Measurements from ENCODE around the gene PUM1. TPM values are rescaled to one million over a fixed set of nuclear protein-coding genes. Genes with fewer than 3 reads are reported as not detected.

The PUM1 gene
- polyA plus RNA-seq, 3 donors from 2014 or later = 63.3 to 105 (median 103) TPM

- H3K27ac Mint-ChIP-seq = no peak overlapping the region
- peaks cover 8 to 25% (median 21%) of the 10 kb centered on the region in 3 donors for H3K27me3 Mint-ChIP-seq (ENCODE audit: low read depth in 3 of 3)
These were observed 154.2 kb downstream of the PUM1 start for GRCh38 chr1:30911059-30911954.

GRCh38 chr1:30909365-30910068 is 156.0 kb downstream of the PUM1 start:
- DNase-seq = no peak

More at GRCh38 chr1:30911059-30911954, 154.2 kb downstream of the PUM1 start:
- Mint-ChIP-seq H3K4me1 (peaks cover 15 to 16% of the 10 kb centered on the region in 2 donors), H3K9me3 (peaks cover 0 to 3% (median 0%) of the 10 kb centered on the region in 6 donors), H3K4me3 (peak overlapping the region in 1 of 5 donors; percentile 2), H3K36me3 (no peaks in the 10 kb centered on the region)
- peak; percentile 22 to 38 (median 29) for DNase-seq

GRCh38 chr1:30908696-30909364 is 156.7 kb downstream of the PUM1 start, which contains the start of gene SDC3:
Gene SDC3 (minus strand): TSS chr1:30908758. CDS start chr1:30908586, 172 bp downstream.
- Mint-ChIP-seq H3K27me3 (ENCODE audit: low read depth in 3 of 3) (peaks cover 10 to 28% (median 21%) of the 10 kb centered on the region in 3 donors), H3K27ac (peak within 1 kb of the TSS in 2 of 6 donors; percentile 46 to 65)

More at GRCh38 chr1:30909365-30910068, 156.0 kb downstream of the PUM1 start:
- peak overlapping the region; percentile 70 to 86 (median 80) for H3K4me3 Mint-ChIP-seq
- peaks cover 10 to 27% (median 21%) of the 10 kb centered on the region in 3 donors for H3K27me3 Mint-ChIP-seq (ENCODE audit: low read depth in 3 of 3)
- peaks cover 0 to 3% (median 0%) of the 10 kb centered on the region in 6 donors for H3K9me3 Mint-ChIP-seq
- no peaks in the 10 kb centered on the region for H3K36me3 Mint-ChIP-seq
- peaks cover 15 to 16% of the 10 kb centered on the region in 2 donors for H3K4me1 Mint-ChIP-seq
- H3K27ac Mint-ChIP-seq = peak overlapping the region in 1 of 6 donors; percentile 46

DNA sequence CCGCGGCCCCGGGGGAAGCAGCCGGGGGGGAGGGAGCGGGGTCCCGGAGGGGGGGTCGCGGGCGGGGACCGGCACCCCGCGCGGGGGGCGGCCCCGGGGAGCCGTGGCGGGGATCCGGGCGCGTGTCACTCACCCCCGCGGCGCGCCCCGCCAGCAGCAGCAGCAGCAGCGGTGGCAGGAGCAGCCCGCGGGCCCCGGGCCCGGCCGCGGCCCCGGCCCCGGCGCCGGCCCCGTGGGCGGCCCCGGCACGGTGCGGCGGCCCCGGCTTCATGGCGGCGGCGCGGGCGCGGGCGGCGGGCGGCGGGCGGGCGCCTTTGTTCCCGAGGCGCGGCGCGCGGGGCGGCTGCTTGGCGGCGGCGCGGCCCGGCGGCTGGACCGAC is 157.2 kb downstream of the PUM1 start:
- Mint-ChIP-seq H3K4me3 (no peak overlapping the region), H3K27ac (no peak overlapping the region), H3K9me3 (peaks cover 0 to 3% (median 0%) of the 10 kb centered on the region in 6 donors), H3K36me3 (no peaks in the 10 kb centered on the region), H3K27me3 (ENCODE audit: low read depth in 3 of 3) (peaks cover 10 to 29% (median 21%) of the 10 kb centered on the region in 3 donors), H3K4me1 (peaks cover 15 to 16% of the 10 kb centered on the region in 2 donors)
- DNase-seq = peak in 1 of 3 donors; percentile 23

More at GRCh38 chr1:30908696-30909364, 156.7 kb downstream of the PUM1 start, which contains the start of gene SDC3:
- no peaks in the 10 kb centered on the region for H3K36me3 Mint-ChIP-seq
- peaks cover 0 to 3% (median 0%) of the 10 kb centered on the region in 6 donors for H3K9me3 Mint-ChIP-seq
- DNase-seq = no peak
- peak within 1 kb of the TSS; percentile 75 to 86 (median 83) for H3K4me3 Mint-ChIP-seq
- H3K4me1 Mint-ChIP-seq = peaks cover 15 to 16% of the 10 kb centered on the region in 2 donors

- Mint-ChIP-seq H3K4me3 (peak overlapping the region; percentile 75 to 86 (median 80)), H3K27ac (peak overlapping the region in 4 of 6 donors; percentile 40 to 65 (median 51)), H3K4me1 (peaks cover 13 to 16% of the 10 kb centered on the region in 2 donors), H3K27me3 (ENCODE audit: low read depth in 3 of 3) (peaks cover 11 to 29% (median 21%) of the 10 kb centered on the region in 3 donors), H3K36me3 (no peaks in the 10 kb centered on the region), H3K9me3 (peaks cover 0 to 3% (median 0%) of the 10 kb centered on the region in 6 donors)
- DNase-seq = no peak
These were observed 157.8 kb downstream of the PUM1 start for GRCh38 chr1:30907481-30908315.

DNA sequence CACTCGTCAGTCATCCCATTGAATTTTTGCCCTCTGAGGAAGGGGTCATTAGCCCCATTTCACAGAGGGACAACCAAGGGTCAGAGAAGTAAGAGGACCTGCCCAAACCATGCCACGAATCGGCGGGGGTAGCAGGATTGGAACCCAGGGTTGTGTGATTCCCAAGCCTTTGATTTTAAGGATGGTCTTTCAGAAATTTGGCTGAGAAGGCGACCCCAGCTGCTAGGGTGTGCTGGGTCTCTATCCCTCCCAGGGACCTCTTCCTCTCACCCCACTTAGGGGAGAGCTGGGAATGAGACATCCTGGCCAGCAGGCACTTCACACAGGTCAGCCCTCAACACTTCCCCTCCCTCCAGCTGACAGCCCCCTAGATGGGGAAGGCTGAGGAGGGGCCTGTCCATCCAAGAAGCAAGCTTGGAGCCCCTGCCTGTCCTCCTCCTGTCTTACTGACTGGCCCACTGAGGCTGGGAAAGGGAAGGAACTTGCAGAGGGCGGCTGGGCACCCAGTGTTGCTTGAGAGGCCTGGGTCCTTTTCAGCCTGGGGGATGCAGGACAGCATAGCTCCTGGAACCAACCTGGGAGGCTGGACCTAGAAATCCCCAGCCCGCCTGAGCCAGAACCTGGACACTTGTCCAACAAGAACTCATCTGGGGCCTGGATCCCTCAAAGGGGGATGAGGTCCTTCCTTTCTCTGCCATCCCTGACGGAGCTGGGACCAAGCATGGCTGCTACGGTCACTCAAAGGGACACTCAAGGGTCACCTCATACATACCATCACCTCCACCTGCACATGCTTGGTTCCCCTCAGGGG is 158.7 kb downstream of the PUM1 start:
- peak overlapping the region in 2 of 6 donors; percentile 62 to 65 for H3K27ac Mint-ChIP-seq
- H3K9me3 Mint-ChIP-seq = peaks cover 0 to 3% (median 0%) of the 10 kb centered on the region in 6 donors
- H3K4me3 Mint-ChIP-seq = peak overlapping the region; percentile 75 to 86 (median 80)
- peaks cover 13 to 16% of the 10 kb centered on the region in 2 donors for H3K4me1 Mint-ChIP-seq
- peaks cover 11 to 29% (median 21%) of the 10 kb centered on the region in 3 donors for H3K27me3 Mint-ChIP-seq (ENCODE audit: low read depth in 3 of 3)
- no peak for DNase-seq
- no peaks in the 10 kb centered on the region for H3K36me3 Mint-ChIP-seq

DNA sequence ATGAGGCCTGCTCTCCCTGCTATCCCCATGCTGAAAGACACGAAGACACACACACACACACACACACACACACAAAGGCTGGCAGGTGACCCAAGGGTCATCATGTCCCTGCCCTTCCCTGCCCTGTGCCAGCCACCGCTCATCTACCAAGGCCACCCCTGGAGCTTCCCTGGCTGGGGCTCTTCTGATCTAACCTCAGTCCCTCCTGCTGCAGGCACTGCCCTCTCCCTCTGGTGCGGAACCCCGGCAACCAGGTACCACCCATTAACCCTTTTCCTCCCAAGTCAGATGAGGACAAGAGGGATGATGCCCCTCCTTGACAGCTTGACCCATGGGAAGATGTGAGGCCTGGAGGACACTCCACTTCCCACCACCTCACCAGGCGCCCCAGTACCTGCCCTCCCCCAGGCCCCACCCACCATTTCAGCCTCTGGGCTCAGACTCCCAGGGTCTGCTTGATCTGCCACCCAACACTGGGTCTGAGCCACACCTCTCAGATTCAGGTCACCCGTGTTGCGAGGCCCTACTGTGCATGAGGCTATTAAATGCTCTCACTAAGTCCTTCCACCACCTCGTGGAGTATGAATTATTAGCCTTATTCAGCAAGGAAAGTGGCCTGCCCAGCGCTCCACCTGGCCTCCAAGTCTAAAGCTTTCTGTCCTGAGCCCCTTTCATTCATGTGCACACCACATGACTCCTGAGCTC is 159.4 kb downstream of the PUM1 start:
- Mint-ChIP-seq H3K27me3 (ENCODE audit: low read depth in 3 of 3) (peaks cover 11 to 30% (median 21%) of the 10 kb centered on the region in 3 donors), H3K9me3 (peaks cover 0 to 3% (median 0%) of the 10 kb centered on the region in 6 donors)
- no peak for DNase-seq

DNA sequence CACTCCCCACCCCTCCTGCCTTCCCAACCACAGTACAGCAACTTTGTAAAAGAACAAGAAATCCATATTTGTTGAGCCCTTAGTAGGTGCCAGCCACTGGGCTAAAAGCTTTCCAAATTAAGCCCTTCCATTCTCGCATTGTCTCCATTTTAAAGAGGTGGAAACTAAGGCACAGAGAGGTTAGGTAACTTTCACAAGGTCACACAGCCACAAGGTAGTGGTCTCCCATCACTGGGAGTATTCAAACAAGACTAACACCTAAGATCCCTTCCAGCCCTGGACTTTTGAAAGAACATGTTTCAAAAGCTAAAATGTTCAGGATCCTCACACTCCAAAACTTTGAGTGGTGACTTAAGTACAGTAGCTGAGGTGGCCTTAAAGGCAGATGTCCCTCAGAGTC is 160.1 kb downstream of the PUM1 start:
- H3K9me3 Mint-ChIP-seq = peaks cover 0 to 3% (median 0%) of the 10 kb centered on the region in 6 donors
- peak overlapping the region in 1 of 5 donors; percentile 36 for H3K4me3 Mint-ChIP-seq
- peaks cover 10 to 26% (median 21%) of the 10 kb centered on the region in 3 donors for H3K27me3 Mint-ChIP-seq (ENCODE audit: low read depth in 3 of 3)
- no peak for DNase-seq
- peaks cover 13 to 16% of the 10 kb centered on the region in 2 donors for H3K4me1 Mint-ChIP-seq
- H3K36me3 Mint-ChIP-seq = no peaks in the 10 kb centered on the region
- H3K27ac Mint-ChIP-seq = no peak overlapping the region

More for the DNA sequence above, 159.4 kb downstream of the PUM1 start:
- H3K4me3 Mint-ChIP-seq = peak overlapping the region in 4 of 5 donors; percentile 18 to 47 (median 41)
- no peaks in the 10 kb centered on the region for H3K36me3 Mint-ChIP-seq
- H3K27ac Mint-ChIP-seq = no peak overlapping the region
- H3K4me1 Mint-ChIP-seq = peaks cover 13 to 16% of the 10 kb centered on the region in 2 donors

DNA sequence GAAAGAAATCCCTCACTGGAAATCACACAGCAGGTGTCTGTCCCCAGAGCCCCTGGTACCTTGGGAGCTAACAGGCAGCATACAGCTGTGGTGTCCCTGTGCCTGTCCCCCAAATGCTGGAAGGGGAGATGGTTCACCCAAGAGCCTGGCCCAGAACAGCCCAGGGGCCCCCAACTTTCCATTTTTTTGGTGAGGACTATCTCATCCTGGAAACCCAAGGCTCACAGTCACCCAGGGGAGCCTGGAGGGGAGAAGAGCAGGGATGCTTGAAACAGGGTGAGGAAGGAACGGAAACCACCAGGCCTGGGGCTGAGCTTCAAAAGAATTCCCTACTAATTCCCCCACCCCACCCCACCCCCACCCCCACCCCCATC is 160.6 kb downstream of the PUM1 start:
- Mint-ChIP-seq H3K9me3 (peaks cover 0 to 3% (median 0%) of the 10 kb centered on the region in 6 donors), H3K27me3 (ENCODE audit: low read depth in 3 of 3) (peaks cover 9 to 25% (median 20%) of the 10 kb centered on the region in 3 donors), H3K27ac (no peak overlapping the region), H3K4me3 (no peak overlapping the region), H3K4me1 (peaks cover 13 to 16% of the 10 kb centered on the region in 2 donors), H3K36me3 (no peaks in the 10 kb centered on the region)
- no peak for DNase-seq

GRCh38 chr1:30904191-30904961 is 161.1 kb downstream of the PUM1 start:
- Mint-ChIP-seq H3K36me3 (no peaks in the 10 kb centered on the region), H3K9me3 (peaks cover 0 to under 1% (median 0%) of the 10 kb centered on the region in 6 donors), H3K27me3 (ENCODE audit: low read depth in 3 of 3) (peaks cover 5 to 20% (median 15%) of the 10 kb centered on the region in 3 donors), H3K4me1 (peaks cover 10 to 11% of the 10 kb centered on the region in 2 donors), H3K4me3 (no peak overlapping the region), H3K27ac (peak overlapping the region in 1 of 6 donors; percentile 14)
- DNase-seq = no peak

Data from immature natural killer cell (primary cell).